GM19328 (cell line): Measurements from ENCODE around the gene SMG1.
"Not testable (repeated sequence)": the region's sequence is repeated elsewhere in the genome, so short reads cannot be mapped to it uniquely, and the experiment has no call there.

Experiments used
- ATAC-seq: cut with Tn5 transposase; IDR thresholded peaks from one replicate; pipeline ENCODE4 v1.9.1; 2021; ENCODE audit warnings: mild to moderate bottlenecking, moderate library complexity; ENCODE audit not compliant: unreplicated experiment

The SMG1 gene

DNA sequence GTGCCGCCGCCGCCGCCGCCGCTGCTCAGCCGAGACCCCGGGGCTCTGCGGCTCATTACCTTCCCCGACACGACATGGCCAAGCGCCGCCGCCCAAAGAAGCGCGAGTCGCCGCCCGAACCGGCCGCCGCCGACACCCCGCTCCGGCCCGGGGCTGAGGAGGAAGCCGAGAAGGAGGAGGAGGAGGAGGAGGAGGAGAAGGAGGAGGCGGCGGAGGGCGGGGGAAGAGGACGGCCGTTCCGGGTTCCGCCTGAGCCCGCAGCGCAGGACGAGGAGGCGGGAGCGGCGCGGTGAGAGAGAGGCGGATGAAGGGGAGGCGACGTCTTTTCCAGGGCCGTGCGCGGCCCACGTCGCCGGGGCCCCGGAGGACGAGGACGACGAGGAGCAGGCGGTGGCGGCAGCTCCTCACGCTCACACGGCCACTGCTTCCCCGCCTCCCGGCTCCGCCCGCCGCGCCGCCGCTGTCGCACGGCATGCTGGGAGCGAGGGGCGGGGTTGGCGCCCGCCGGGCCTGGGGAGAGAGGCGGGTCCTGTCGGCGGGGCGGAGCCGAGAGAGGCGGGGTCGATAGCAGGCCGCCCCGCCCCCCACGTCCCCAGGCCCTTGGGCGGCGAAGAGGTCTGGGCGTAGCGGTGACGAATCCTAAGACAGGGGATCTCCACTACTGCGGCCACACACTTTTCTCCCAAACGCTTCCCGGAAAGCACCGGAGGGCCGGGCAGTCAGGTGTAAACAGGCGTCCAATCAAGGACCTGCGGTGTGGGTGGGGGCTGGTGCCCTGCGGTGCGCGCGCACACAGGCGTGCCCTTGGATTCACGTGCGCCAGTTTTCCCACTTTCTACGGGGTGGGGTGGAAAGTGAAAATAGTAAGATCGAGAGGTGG is at the start of gene SMG1:
SMG1 (minus strand) TSS at position 423 of the 880 bp plus-strand sequence; CDS start at position 56, 367 bp downstream.
- ATAC-seq = peak; percentile 81

DNA sequence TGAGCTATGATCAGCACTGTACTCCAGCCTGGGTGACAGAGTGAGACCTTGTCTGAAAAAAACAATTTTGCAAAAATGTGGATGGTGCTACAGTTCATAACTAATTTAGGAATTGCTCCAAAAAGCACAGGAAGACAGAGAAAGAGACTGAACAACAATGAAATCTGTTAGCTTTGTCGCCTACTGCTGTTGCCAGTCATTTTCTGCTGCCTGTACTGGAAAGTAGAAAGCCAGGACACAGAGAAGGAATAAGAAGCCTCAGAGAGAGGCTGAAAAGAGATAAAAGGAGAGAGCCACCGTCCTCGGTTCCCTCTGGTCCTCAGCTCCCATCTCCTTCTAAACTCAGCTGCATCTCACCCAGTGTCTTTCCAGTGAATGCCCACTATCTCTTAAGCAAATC is 48.9 kb upstream of the SMG1 start:
- no peak for ATAC-seq

DNA sequence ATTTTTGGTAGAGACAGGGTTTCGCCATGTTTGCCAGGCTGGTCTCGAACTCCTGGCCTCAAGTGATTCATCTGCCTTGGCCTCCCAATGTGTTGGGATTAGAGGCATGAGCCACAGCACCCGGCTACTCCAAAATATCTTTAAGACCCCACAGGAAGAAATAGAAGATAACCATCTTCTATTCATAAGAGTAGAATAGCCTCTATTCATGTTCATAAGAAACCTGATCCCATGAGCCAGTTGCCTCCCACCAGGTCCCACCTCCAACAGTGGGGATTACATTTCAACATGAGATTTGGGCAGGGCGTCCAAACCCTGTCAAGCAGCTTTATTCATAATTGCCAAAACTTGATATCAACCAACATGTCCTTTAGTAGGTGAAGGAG is 43.6 kb upstream of the SMG1 start:
- ATAC-seq = no peak

DNA sequence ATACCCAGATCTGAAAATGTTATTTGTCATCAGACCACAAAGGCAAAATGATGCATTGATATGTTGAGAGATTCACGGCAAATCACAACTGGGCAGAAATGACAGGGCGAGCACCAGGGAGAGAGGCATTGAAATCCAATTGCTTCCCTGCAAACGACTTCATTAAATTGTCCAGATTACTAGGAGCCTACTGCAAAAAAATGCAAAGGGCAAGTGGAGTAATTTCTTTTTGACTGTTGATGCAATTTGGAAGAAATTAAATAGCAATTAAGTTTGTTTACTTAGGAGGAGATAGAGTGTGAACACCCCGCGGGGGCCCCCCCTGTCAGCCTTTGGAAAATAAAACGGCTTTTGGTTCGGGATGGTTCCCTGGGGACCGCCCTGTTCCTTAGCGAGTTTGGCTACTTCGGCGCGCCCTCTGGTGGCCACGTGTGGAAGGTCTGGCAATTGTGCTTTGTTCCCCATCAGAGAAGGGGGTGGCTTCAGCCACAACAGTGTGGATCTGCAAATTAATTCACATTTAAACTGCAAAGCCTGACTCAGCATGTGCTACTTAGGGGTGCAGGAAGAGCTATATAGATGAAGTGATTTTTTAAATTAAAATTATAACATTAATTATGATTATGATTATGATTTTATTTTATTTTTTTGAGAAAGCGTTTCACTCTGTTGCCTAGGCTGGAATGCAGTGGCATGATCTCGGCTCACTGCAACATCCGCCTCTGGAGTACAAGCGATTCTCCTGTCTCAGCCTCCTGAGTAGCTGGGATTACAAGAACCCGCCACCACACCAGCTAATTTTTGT is 43.0 kb upstream of the SMG1 start:
- no peak for ATAC-seq

DNA sequence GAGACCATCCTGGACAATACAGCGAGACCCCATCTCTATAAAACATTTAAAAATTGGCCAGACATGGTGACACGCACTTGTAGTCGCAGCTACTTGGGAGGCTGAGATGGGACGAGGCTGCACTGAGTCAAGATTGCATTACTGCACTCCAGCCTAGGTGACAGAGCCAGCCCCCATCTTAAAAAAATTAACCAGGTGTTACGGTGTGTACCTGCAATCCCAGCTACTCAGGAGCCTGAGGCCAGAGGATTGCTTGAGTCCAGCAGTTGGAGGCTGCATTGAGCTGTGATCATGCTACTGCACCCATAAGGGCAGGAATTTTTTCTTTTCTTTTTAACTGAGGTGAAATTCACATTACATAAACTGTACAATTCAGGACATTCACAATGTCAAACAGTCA is 40.6 kb upstream of the SMG1 start:
- no peak for ATAC-seq

DNA sequence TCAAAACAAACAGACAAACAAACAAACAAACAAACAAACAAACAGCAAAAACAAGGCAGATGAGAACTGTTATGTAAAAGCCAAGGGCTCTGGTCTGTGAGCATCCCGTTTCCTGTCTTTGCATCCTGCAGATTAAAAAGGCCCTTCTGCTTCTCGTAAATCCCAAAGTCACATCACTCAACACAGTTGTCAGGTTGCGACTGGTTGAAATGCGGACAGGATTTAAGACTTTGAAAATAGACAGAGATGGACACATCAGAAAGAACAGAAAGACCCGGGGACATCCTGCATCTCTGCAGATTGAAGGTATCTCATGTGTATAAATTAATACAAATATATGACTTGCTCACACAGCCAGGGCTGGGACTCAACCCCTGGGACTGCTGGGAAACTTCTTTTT is 39.3 kb upstream of the SMG1 start:
- no peak for ATAC-seq

DNA sequence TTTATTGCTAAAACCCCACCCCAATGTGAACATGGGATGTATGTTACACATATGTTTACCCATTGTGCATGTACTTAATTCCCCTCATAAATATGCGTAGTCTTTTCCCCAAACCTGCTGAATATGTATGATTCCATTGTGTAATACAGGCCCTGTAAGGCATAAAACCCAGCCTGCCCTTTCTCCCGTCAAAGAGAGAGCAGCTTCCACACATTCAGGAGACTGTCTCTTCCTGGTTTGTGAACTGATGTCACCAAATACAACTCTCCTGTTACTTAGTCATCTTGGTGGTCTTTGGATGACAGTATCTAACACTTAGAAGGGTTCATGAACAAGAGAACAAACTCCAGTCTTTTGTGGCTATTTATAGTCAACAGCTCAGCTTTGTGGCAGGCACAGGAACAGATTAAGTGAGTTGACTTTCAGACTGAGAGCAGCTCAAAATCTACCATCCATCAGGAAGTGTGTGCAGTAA is 32.9 kb upstream of the SMG1 start:
- ATAC-seq = no peak

DNA sequence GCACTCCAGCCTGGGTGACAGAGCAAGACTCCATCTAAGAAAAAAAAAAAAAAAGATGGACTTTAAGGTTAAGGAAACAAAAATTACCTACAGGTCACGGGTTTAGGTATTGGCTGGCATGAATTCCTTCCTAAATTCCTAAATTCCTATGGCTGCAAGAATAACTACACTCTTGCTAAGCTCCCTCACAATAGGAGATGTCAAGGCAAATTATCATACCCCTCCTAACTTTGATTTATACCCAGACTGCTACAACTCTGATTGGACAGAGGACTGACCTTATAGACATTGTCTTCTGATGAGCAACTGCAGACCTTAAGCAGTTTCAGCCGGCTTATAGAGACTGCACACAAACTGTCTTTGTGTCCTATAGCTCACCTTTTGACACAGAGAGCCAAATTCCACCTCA is 32.4 kb upstream of the SMG1 start:
- ATAC-seq = no peak

DNA sequence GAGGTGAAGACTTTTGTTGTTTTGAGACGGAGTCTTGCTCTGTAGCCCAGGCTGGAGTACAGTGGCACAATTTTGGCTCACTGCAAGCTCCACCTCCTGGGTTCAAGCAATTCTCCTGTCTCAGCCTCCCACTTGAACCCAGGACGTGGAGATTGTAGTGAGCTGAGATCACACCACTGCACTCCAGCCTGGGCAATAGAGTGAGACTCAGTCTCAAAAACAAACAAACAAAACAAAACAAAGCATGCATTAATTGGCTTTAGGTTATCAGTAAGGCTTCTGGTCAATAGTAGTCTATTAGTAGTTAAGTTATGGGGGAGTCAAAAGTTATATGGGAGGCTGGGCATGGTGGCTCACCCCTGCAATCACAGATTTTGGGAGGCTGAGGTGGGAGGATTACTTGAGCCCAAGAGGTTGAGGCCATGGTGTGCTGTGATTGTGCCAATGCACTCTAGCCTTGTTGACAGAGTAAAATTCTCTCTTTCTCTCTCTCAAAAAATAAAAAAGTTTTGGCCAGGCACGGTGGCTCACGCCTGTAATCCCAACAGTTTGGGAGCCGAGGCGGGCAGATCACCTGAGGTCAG is 30.5 kb upstream of the SMG1 start:
- ATAC-seq = not testable (repeated sequence)

DNA sequence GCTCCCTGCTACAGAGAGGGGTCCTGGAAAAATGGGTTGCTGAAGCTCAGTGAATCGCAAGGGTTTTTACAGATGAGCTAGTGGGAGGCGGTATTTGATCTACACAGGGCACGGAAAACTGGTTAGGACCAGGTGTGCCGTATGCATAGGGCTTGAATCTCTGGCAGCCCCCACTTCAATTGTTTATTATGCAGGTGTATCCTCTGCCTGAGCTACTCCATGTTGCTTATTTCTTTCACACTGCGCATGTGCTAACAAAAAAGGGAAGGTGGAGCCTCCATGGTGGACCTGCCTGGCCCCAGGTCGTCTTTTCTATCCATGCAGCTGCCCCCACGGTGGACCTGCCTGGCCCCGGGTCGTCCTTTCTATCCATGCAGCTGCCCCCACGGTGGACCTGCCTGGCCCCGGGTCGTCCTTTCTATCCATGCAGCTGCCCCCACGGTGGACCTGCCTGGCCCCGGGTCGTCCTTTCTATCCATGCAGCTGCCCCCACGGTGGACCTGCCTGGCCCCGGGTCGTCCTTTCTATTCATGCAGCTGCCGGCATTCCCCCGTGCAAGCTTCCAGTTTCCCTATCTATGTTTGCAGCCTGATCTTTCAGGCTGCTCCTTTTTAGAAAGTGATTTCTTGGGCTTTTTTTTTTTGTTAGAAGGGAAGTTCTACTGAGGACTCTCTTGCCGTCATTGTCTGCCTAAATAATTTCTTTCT is 29.8 kb upstream of the SMG1 start:
- ATAC-seq = not testable (repeated sequence)

DNA sequence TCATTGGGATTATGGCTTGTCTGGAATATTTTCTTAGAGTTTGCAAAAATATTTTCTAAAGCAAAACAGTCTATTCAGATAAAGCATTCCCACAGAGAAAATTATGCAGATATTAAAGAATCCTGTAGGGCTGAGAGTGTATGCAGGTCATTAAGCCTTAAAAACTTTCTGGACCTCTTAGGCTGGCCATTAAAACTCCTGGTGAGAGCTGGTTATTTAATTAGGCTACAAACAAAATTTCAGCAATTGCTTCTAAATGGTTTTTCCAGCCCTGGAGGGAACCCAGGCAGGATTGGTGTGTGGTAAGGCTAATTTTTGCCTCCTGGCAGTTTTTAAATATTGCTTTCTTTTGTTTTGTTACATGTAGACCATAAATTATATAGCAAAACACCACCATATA is 27.3 kb upstream of the SMG1 start:
- ATAC-seq = no peak

DNA sequence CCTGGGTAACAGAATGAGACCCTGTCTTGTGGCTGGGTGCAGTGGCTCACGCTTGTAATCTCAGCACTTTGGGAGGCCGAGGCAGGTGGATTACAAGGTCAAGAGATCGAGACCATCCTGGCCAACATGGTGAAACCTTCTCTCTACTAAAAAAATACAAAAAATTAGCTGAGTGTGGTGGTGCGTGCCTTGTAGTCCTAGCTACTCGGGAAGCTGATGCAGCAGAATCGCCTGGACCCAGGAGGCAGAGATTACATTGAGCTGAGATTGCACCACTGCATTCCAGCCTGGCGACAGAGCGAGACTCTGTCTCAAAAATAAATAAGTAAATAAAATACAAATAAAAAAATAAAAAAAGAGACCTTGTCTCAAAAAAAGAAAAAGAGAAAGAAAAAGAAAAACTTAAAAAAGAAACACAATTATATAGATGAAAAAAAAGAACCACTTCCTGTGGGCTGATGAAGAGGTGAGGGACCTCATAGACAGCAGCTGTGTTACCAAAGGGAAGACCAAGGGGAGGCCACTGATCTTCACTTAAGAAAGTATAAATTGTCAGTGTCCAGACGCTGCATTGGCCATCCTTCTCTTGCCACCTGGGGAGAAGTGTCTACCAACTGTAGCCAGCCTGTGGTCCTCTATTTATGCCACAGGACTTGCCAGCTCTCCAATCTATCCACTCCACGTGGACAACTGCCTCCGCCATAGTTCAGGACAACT is 24.4 kb upstream of the SMG1 start:
- no peak for ATAC-seq

DNA sequence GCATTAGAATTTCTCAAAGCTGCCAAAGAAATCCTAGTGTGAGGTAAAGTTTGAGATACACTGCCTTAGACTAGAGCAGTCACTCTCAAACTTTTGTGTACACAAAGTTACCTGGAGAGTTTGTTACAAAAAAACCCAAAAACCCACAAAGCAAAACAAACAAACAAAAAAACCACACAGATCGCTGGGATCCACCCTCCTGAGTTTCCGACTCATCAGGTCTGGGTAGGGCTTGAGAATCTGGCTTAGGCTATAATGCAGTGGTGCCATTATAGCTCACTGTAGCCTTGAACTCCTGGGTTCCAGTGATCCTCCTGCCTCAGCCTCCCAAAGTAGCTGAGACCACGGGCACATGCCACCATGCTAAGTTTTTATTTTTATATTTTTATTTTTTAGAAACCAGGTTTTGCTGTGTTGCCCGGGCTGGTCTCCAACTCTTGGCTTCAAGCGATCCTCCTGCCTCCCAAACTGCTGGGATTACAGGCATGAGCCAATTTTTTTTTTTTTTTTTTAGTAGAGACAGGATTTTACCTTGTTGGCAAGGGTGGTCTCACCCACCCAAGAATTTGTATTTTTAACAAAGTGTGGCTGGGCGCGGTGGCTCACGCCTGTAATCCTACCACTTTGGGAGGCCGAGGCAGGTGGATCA is 22.3 kb upstream of the SMG1 start:
- ATAC-seq = no peak

DNA sequence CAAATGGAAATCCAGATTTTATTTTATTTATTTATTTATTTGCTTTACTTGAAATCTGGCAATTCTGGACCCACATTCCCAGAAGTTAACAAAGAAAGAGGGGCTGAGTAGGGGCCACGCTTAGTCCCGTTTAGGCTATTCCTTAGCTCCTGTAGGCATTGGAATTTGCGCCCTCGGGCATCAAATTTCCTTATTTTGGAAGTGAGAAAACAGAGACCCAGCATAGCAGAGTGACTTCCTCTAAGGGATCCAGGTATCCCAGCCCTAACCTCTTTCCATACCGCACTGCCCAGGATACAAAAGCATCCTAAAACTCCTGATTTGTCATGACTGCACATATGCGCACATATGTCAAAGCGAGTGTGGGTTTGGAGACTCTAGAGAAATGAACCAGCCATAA is 19.0 kb upstream of the SMG1 start:
- ATAC-seq = no peak

DNA sequence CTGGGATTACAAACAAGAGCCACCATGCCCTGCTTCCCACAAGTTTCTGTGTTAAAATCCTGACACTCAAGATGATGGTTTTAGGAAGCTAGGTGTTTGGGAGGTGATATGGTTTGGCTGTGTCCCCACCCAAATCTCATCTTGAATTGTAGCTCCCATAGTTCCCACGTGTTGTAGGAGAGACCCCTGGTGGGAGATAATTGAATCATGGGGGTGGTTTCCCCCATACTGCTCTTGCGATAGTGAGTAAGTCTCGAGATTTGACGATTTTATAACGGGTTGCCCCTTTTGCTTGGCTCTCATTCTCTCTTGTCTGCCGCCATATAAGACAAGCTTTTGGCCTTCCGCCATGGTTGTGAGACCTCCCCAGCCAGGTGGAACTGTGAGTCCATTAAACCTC is 17.2 kb upstream of the SMG1 start:
- ATAC-seq = no peak

DNA sequence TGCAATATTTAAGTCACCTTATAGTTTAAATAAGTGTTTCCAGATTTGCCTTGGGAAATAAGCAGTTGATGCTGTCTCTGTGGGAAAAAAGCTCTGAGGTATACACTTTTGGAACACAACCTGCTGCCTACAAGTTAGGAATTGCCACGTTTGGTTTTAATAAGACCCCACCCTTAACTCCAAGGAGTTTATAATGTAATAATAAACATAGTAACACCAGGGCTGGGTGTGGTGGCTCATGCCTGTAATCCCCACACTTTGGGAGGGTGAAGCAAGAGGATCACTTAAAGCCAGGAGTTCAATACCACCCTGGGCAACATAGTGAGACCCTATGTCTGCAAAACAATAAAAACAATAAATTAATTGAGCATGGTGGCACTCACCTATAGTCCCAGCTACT is 15.9 kb upstream of the SMG1 start:
- no peak for ATAC-seq

DNA sequence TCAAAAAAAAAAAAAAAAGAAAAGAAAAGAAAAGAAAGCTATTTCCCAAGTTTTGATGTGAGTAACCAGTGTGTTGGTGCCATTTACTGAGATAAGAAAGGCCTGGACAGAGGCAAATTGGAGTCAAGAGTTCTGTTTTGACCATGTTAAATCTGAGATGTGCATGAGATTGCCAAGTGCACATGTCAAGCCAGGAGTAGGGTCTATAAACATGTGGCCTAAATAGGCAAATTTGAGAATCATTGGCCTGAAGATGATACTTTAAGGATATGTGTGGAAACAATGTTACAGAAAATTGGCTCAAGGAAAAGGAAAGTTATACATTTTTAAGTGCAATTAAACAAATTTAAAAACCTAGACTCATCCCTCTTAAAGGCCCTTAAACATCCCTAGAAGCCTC is 15.3 kb upstream of the SMG1 start:
- no peak for ATAC-seq

DNA sequence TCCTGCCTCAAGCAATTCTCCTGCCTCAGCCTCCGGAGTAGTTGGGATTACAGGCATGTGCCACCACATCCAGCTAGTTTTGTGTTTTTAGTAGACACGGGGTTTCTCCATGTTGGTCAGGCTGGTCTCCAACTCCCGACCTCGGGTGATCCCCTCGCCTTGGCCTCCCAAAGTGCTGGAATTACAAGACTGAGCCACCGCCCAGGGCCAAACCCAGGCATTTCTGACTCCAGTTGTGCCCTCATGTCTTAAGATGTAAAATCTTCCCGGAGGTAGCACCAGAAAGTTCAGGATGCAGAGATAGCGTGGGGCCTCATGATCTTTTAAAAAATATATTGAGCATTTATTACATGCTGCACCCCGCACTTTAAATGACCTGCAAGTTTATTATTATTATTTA is 12.8 kb upstream of the SMG1 start:
- no peak for ATAC-seq

DNA sequence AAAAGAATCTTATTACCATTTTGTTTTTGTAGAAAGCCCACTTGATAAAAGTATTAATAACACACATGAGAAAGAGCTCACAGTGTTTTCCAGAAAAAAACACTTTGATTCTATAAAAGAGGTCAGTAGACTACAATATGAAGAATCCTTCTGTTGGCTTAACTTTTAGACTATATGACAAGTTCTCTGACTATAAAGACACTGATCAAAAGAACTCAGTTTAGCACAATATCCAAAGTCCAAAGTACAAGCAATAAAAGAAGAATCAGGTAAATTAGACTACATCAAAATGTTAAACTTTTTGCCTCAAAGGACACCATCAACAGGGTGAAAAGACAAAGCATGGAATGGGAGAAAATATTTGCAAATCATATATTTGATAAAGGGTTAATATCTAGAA is 11.2 kb upstream of the SMG1 start:
- ATAC-seq = no peak
